HG03108 (cell line): ENCODE data around the gene PARP15.
"Not testable (repeated sequence)": the region's sequence is repeated elsewhere in the genome, so short reads cannot be mapped to it uniquely, and the experiment has no call there.

Experiments used
- ATAC-seq: cut with Tn5 transposase; IDR thresholded peaks from one replicate; pipeline ENCODE4 v1.9.1; 2021; ENCODE audit warnings: moderate library complexity; ENCODE audit not compliant: unreplicated experiment

The PARP15 gene

DNA sequence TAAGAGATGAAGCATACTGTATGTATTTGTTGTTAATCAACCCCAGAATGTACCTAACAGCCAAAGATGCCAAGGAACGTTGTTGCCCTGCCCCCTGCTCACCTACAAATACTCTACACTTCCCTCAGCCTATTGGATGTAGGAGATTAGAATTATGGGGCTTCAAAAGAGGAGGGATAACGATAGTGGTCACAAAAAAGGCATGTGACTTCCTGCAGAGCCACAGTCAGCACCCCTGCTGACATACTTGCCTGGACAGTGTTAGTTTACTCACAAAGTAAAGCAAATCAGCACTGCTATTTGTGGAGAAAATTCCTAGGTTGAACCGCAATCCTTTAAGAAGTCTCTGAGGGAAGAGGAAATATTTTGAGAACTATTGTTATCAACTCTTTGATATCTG, 37.9 kb downstream of the PARP15 start:
- ATAC-seq, result no peak

DNA sequence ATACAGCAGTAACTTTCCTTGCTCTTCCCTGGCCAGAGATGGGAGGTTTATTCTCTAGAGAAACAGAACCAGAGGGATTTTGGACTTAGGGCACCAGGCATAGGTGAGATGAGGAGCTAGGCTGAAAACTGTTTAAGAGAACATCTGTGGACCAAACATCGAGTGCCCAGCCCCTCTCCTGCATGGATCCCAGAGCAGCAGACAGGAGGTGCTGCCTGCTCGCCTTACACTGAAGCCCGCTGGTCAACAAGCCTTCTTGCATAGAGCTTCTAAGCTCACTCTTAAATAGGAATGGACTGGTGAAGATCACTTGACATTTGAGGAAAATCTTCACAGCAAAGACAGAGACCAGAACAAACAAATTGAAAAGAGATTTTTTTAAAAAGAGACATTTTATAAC, 41.2 kb downstream of the PARP15 start:
- ATAC-seq, result no peak

DNA sequence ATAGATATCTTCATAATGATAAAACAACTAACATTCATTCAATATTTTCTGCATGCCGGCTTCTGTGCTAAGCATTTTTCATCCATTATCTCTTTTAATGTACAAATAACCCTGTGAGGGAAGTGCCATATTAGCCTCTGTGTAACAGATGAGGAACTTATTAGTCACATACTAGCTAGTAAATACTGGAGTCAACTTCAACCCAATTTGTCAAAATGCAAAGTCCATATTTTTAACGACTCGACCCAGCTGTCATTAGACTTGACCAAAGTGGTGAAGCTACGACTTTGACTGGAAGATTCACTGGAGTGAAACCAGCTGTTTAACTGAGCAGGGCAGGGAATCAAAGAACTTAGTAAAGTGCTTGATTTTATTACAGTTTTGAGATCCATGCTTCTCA, 41.6 kb downstream of the PARP15 start:
- no peak for ATAC-seq

DNA sequence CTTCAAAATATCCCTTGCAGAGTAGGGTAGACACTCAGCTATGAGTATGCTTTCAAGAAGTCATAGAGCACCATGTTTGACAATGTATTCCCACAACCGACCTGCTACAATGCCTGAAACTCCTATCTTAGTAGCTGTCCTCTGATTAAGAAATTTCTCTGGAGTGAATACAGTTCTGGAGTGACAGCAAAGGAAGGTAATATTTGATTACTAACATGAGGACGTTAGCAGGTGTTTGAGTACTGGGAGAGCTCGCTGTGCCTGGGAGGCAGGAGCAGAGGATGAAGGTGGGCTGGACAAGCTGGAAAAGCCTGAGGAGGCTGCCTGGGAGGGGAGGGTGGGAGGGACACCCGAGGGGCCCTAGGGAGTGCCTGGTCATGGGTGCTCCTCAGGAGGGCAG, 42.9 kb downstream of the PARP15 start:
- ATAC-seq, result no peak

DNA sequence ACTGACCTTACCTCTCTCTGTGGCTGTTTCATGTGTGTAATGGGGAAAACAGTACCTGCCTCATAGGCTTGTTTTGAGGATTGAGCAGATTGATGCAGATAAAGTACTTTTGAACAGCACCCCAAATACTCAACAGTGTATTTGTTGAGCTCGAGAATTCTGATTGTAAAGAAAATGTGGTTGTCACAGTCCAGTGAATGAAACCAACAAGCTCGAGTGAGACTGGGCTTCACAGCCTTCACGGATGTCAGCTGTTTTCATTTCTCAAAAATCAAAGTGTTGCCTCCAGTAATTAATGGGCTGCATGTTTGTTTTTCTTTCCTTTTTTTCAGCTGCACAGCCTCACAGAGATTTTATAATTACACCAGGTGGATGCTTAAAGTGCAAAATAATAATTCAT, 43.7 kb downstream of the PARP15 start:
- ATAC-seq, result peak; percentile 42

DNA sequence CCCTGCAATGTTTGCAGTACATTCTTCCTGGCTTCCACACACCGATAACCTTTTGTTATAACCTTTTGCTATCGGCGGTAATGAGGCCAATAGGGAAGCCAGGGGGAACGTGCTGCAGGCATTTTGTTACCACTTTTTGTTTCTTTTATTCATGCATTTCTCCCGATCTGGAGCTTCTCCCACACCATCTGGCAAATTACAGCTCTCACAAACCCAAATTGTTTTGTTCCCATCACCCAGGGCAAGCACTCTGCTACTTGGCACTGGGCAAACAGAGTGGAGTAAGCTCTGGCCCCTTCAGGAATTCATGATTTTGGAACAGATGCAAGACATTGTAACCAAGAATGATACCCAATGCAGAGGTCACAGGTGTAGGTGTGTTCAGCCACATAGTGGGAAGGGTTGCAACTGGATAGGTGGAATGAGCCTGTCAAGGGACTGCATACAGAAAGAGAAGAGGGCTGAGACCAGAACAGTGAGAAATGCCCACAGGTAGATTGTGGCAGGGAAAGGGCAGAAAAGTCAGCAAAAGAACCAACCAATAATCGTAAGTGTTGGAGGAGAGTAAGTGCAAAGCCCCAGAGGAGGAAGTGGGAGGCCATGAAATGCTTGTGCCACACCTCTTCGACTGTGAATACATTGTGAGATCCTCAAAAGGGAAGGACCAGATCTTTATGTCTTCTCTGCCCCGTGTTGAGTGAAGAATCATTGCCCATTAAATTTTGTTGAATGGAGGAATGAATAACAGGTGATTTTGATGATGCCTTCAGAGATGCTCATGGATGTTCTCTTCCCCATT, 45.8 kb downstream of the PARP15 start:
- no peak for ATAC-seq

DNA sequence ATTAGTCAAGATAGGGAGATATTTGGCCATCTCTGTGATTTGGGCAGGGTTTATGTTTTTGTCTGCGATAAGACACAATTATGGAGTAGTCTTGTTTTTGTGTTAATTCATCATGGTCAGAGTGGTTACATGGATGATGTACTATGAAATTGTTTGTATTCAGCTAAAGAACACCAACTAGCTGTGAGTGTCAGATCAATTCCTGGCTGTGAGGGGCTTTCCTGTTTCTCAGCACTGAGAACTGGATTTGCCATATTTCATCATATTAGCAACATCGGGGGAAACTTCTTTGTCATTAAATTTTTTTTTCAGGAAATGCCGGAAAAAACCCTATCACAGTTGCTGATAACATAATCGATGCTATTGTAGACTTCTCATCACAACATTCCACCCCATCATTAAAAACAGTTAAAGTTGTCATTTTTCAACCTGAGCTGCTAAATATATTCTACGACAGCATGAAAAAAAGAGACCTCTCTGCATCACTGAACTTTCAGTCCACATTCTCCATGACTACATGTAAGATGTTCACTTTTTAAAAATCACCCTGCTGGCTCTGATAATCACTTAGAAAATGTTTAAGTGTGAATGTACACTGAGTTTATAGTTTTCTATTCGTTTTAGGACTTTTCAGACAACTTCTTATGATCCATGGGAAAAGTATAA, 49.2 kb downstream of the PARP15 start:
- ATAC-seq, result no peak

DNA sequence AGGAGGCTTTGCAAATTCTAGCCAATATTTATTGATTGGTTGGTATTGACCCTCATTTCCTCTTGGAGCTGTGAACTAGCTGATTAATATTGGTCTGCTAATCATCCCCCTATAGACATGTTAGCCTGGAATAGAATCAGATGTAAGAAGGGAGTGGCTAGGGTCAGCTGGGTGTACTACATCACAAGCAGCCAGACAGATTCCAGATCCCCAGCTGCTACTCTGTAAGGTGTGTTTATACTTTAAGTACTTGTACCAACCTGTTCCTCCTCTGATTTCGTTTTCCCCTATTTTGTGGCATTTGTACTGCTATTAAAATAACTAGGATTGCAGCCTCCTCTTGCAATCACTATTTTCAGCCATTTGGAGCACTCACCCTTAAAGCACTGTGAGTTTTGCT, 49.9 kb downstream of the PARP15 start:
- ATAC-seq, result no peak

DNA sequence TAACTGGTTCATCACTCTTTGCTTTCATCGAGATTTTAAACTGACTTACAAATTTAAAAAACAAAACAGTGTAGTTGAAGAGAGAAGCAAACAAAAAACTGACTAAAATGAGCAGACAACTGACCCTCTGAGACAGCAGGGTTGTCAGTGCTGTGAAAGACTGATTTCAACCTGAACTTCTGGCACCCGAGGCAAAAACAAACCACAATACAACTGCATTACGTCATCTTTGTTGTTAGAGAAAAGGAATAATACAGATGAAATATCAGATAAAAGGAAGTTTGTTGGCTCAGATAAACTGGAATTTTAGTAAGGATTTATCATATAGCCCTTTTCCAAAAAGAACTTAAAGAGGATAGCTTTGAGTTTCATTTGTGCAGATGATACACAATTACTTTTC, 51.1 kb downstream of the PARP15 start:
- no peak for ATAC-seq

DNA sequence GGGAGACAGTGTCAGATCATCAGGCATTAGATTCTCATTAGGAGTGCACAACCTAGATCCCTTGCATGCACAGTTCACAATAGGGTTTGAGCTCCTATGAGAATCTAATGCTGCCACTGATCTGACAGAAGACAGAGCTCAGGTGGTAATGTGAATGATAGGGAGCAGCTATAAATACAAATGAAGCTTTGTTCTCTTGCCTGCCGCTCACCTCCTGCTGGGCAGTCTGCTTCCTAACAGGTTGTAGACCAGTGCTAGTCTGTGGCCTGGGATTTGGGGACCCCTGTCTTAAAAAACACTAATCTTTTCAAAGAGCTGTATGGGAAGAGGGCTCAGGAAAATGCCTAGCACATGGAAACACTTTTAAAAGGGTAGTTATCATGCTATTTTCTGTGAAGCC, 52.3 kb downstream of the PARP15 start:
- ATAC-seq, result no peak

DNA sequence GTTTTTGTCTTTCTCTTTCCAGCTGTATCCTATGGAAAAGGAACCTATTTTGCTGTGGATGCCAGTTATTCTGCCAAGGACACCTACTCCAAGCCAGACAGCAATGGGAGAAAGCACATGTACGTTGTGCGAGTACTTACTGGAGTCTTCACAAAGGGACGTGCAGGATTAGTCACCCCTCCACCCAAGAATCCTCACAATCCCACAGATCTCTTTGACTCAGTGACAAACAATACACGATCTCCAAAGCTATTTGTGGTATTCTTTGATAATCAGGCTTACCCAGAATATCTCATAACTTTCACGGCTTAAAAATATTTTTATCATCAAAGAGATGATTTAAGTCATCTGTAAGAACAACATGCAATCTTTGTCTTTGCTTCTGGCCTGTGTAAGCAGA, 58.3 kb downstream of the PARP15 start:
- ATAC-seq, result no peak

DNA sequence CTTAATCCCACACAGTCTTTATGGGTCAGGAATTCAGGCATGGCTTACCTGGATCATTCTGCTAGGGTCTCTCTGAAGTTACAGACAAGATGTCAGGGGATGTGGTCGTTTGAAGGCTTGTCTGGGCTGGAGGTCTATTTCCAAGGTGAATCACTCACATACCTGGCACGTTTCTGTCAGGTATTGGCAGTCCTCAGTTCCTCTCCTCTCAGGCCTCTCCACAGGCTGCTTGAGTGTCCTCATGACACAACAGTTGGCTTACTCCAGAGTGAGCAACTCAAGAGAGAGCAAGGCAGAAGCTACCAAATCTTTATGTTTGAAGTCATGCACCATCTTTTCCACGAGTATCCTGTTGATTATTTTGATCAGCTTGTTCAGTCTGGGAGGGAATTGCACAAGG, 59.2 kb downstream of the PARP15 start:
- ATAC-seq, result no peak

DNA sequence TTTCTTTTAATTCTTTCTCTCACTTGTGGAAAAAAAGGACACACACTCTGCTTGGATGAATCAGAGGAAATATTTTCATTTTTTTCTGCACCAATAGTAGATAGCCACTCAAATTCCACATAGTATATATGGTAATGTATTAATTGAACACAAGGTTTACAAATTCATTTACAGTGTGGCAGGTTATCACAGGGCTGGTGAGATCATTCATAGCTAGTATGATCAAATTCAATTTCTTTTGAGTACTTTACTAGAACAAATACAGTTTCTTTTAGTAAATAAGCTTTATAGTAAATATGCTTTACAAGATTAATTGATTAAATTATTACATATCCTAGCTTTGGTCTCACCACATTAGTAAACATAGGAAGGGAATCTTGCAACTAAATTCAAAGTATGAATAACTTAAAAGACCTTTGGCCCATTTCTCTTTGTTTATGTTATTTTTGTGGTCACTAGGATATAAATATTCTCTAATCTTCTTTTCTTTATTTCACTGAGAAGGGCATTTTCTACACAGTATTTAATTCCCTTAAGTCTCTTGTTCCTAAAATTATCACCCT, 63.1 kb downstream of the PARP15 start:
- no peak for ATAC-seq

DNA sequence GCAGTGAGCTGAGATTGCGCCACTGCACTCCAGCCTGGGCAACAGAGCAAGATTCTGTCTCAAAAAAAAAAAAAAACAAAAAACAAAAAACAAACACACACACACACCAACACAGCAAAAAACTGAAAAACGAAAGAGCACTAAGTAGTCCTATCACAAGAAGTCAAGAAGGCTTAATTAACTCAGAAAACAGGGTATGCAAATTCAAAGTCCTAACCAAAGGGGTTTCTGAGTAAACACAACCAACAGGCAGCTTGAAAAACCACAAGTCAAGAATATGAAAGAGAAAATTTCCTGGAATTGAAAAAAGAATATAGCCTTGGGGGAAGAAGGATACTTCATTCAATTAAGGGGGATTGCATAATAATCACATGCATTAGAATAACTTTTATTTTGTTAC, 65.5 kb downstream of the PARP15 start:
- peak; percentile 65 for ATAC-seq

DNA sequence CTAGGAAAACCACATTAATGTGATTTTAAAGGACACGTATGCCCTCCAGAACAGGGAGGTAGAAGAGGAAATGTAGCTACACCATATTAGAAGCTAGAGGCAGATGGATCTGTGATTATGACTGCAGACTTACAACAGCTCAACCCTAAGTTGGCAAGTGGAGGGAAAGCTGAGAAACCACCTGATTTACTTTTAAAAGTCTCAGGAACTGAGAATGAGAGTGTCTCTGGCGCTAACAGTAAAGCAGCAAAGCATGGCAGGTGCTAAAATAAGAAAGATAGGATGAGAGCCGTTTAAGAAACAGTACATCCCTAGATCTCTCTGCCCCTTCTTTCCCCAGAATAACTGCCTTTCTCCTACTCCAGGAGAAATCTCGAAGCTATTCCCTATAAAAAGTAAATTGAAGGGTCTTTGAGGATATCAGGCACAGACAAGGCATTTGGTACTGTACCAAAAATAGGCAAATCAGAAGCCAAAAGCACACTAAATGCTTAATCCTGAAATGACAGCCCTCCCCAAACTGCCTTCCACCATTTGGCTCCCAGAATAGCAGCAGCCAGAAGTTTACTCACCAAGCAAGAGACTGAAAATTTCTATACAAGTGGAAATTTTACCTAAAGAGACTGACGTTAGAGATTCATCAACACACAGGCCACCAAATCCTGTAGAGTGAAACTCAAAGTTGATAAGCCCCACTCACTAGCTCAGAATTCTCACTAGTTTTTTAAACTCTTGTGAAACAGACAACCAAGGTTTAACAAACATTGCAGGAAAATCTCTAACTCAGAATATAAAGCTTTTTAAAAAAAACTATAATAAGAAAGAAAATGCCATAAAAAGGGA, 68.9 kb downstream of the PARP15 start:
- peak; percentile 61 for ATAC-seq

DNA sequence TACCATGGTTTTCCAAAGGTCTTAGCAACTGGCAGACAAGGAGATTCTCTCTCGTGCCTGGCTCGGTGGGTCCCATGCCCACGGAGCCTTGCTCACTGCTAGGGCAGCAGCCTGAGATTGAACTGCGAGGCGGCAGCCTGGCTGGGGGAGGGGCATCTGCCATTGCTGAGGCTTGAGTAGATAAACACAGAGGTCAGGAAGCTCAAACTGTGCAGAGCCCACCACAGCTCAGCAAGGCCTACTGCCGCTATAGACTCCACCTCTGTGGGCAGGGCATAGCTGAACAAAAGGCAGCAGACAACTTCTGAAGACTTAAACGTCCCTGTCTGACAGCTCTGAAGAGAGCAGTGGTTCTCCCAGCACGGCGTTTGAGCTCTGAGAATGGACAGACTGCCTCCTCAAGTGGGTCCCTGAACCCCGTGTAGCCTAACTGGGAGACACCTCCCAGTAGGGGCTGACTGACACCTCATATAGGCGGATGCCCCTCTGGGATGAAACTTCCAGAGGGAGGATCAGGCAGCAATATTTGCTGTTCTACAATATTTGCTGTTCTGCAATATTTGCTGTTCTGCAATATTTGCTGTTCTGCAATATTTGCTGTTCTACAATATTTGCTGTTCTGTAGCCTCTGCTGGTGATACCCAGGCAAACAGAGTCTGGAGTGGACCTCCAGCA, 73.9 kb downstream of the PARP15 start:
- not testable (repeated sequence) for ATAC-seq

DNA sequence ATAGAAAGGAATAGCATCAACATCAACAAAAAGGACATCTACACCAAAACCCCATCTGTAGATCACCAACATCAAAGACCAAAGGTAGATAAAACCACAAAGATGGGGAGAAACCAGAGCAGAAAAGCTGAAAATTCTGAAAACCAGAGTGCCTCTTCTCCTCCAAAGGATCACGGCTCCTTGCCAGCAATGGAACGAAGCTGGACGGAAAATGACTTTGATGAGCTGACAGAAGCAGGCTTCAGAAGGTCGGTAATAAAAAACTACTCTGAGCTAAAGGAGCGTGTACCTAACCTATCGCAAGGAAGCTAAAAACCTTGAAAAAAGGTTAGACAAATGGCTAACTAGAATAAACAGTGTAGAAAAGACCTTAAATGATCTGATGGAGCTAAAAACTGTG, 74.5 kb downstream of the PARP15 start:
- ATAC-seq, result not testable (repeated sequence)

DNA sequence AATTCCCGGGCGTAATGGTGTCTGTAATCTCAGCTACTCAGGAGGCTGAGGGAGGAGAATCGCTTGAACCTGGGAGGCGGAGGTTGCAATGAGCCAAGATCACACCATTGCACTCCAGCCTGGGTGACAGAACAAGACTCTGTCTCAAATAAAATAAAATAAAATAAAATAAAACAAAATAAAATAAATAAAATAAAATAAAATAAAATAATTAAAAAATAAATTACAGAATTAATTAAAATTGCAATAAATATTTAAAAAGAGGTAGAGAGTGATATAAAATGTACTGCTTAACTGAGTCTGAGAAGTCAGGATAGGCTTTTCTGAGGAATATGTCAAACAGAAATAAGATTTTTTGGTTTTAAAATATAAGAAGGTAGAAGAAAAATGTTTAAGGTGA, 80.9 kb downstream of the PARP15 start:
- not testable (repeated sequence) for ATAC-seq

DNA sequence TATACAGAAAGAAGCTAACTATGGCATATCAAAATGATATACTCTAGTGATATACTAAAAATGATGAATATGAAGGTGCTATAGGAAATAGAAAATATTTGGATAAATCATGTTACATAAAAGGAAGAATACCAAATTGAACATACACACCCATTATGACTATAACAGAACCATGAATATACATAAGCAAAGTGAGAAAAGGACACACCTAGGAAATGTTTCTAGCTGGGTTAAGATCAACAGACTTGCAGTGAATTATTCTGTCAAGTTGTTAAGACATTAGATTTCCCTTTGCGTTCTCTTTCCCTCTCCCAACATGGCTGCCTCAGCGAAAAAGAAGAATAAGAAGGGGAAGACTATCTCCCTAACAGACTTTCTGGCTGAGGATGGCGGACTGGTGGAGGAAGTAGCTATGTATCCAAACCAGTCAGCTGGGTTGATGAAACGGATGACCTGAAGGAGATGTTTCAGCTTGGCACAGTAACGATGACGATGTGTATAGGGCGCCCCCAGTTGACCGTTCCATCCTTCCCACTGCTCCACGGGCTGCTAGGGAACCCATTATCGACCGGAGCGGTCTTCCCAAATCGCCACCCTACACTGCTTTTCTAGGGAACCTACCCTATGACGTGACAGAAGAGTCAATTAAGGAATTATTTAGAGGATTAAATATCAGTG, 83.0 kb downstream of the PARP15 start:
- ATAC-seq, result no peak

DNA sequence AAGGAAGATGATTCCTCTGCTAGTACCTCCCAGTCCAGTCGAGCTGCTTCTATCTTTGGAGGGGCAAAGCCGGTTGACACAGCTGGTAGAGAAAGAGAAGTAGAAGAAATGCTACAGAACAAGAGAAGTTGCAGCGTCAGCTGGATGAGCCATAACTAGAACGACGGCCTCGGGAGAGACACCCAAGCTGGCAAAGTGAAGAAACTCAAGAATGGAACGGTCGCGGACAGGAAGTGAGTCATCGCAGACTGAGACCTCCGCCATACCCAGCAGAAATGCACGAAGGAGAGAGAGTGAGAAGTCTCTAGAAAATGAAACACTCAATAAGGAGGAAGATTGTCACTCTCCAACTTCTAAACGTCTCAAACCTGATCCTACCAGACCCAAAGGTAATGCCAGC, 84.2 kb downstream of the PARP15 start:
- no peak for ATAC-seq
